GM23248 (cell line): ENCODE data around the gene STK32B. TPM values are rescaled to one million over a fixed set of nuclear protein-coding genes. Genes with fewer than 3 reads are reported as not detected.
"Not testable (repeated sequence)": the region's sequence is repeated elsewhere in the genome, so short reads cannot be mapped to it uniquely, and the experiment has no call there.

Experiments used
- DNase-seq: peaks from one replicate; pipeline ENCODE4 v3.0.0-alpha.2; 2015
- H2AFZ ChIP-seq: fragments of 200-600 bp; sonication (generic); 2 replicates; pipeline ENCODE4 v1.6.1; 2016; ENCODE audit warnings: antibody characterized with exemption
- H3F3A ChIP-seq: fragments of 200-600 bp; sonication (generic); 2 replicates; pipeline ENCODE4 v1.6.1; 2016; ENCODE audit warnings: mild to moderate bottlenecking, antibody characterized with exemption, mixed run types; ENCODE audit not compliant: insufficient read depth
- H3K27ac ChIP-seq: fragments of 200-600 bp; sonication (generic); 2 replicates; pipeline ENCODE4 v1.5.1; 2016; ENCODE audit warnings: mild to moderate bottlenecking
- H3K27me3 ChIP-seq: fragments of 200-600 bp; sonication (generic); replicated peaks from 2 replicates; pipeline ENCODE4 v1.6.1; 2016; ENCODE audit warnings: mild to moderate bottlenecking; ENCODE audit not compliant: insufficient read depth
- H3K36me3 ChIP-seq: fragments of 200-600 bp; sonication (generic); 2 replicates; pipeline ENCODE4 v1.6.1; 2016; ENCODE audit warnings: low read depth, mild to moderate bottlenecking
- H3K4me1 ChIP-seq: fragments of 200-600 bp; sonication (generic); 2 replicates; pipeline ENCODE4 v1.6.1; 2016; ENCODE audit warnings: mild to moderate bottlenecking; ENCODE audit not compliant: insufficient read depth
- H3K4me2 ChIP-seq: fragments of 200-600 bp; sonication (generic); one replicate; pipeline ENCODE4 v1.6.1; 2016; ENCODE audit warnings: mild to moderate bottlenecking; ENCODE audit not compliant: unreplicated experiment
- H3K4me3 ChIP-seq: fragments of 200-600 bp; sonication (generic); 2 replicates; pipeline ENCODE4 v1.5.1; 2016; ENCODE audit warnings: mild to moderate bottlenecking
- H3K79me2 ChIP-seq: fragments of 200-600 bp; sonication (generic); 2 replicates; pipeline ENCODE4 v1.6.1; 2016; ENCODE audit warnings: mild to moderate bottlenecking; ENCODE audit not compliant: insufficient read depth
- H3K9ac ChIP-seq: fragments of 200-600 bp; sonication (generic); 2 replicates; pipeline ENCODE4 v1.6.1; 2016; ENCODE audit warnings: mild to moderate bottlenecking
- H3K9me2 ChIP-seq: fragments of 200-600 bp; sonication (generic); 2 replicates; pipeline ENCODE4 v1.6.1; 2016; ENCODE audit warnings: mixed run types, mild to moderate bottlenecking, moderate library complexity; ENCODE audit not compliant: insufficient read depth
- H3K9me3 ChIP-seq: fragments of 200-600 bp; sonication (generic); one replicate; pipeline ENCODE4 v1.6.1; 2017; ENCODE audit warnings: low read depth
- H4K20me1 ChIP-seq: fragments of 200-600 bp; sonication (generic); 2 replicates; pipeline ENCODE4 v1.6.0; 2016; ENCODE audit not compliant: insufficient read depth
- EZH2 ChIP-seq: fragments of 200-600 bp; sonication (generic); IDR thresholded peaks from 2 replicates; pipeline ENCODE4 v1.6.1; 2018; ENCODE audit warnings: antibody characterized with exemption, mild to moderate bottlenecking; ENCODE audit not compliant: insufficient read depth, poor library complexity, severe bottlenecking
- EZH2phosphoT487 ChIP-seq: fragments of 200-600 bp; sonication (generic); IDR thresholded peaks from 2 replicates; pipeline ENCODE4 v1.6.1; 2018; ENCODE audit warnings: antibody characterized with exemption, moderate library complexity, mild to moderate bottlenecking, low read depth; ENCODE audit not compliant: insufficient read depth
- WGBS, 2 experiments: methylation state at CpG; one replicate each; pipeline ENCODE4 v1.1.6; 2015 to 2017; ENCODE audit warnings: low lambda C conversion rate in 2 of 2, low coverage in 1 of 2; ENCODE audit errors: missing lambda C conversion rate in 2 of 2; 5-methylcytosine and 5-hydroxymethylcytosine counted together
- in situ Hi-C: fragments of 300-500 bp; cut with MboI; formaldehyde crosslinking; loops from 2 replicates; pipeline ENCODE4 v1.15.0; 2020
- polyA plus RNA-seq: library from polyadenylated mRNA; unstranded; fragments of >200 nt; fragmentation: Nextera tagmentation; extraction: Ambion mirVana; gene quantifications from 2 replicates; pipeline ENCODE4 v1.2.1, GENCODE V29; 2016
- total RNA-seq: library from RNA; depleted of rRNA; stranded (reverse); fragments of >200 nt; shearing (Covaris generic); gene quantifications from 2 replicates; pipeline ENCODE4 v1.2.3, GENCODE V29; 2014

Gene STK32B
- total and polyA plus RNA-seq, 2 experiments from 2014 or later = 4.9 to 6.1 TPM

DNA sequence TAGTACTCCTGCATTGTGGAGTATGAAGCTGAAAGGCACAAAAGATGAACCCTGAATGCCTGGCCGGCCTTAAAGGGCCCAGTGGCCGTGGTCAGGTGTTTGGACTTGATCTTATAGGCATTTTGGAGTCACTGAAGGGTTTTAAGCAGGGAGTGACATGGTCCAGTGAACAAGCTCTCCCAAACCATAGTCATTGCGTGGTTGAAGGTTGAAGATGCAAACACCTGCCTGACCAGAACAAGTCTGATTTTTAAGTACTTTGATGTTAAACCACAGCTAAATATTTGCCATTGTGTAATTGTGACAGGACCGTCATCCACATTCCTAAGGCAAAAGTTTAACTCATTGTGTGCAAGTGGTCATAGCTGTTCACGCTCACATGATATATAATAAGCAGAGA, 3.3 kb downstream of the STK32B start:
- WGBS, 2 experiments = 87 to 88% methylated on average over 5 of the region's 5 CpGs
- H3F3A ChIP-seq = 0 out of 2 replicates have a peak, but pooled peaks cover 5% of the 10 kb centered on the region
- in situ Hi-C loops = no loop called here
- H2AFZ ChIP-seq = no peak overlapping the region
- H4K20me1 ChIP-seq = no peaks in the 10 kb centered on the region
- no peak overlapping the region for H3K9ac ChIP-seq
- H3K27ac ChIP-seq = no peak overlapping the region
- no peaks in the 10 kb centered on the region for H3K9me3 ChIP-seq
- no peak for DNase-seq
- H3K4me3 ChIP-seq = no peak overlapping the region
- no peaks in the 10 kb centered on the region for H3K79me2 ChIP-seq
- TF ChIP-seq EZH2phosphoT487 (no peak), EZH2 (no peak)
- H3K27me3 ChIP-seq = no peaks in the 10 kb centered on the region
- no peak overlapping the region for H3K4me2 ChIP-seq
- H3K4me1 ChIP-seq = no peaks in the 10 kb centered on the region
- H3K9me2 ChIP-seq = no peaks in the 10 kb centered on the region
- no peaks in the 10 kb centered on the region for H3K36me3 ChIP-seq

DNA sequence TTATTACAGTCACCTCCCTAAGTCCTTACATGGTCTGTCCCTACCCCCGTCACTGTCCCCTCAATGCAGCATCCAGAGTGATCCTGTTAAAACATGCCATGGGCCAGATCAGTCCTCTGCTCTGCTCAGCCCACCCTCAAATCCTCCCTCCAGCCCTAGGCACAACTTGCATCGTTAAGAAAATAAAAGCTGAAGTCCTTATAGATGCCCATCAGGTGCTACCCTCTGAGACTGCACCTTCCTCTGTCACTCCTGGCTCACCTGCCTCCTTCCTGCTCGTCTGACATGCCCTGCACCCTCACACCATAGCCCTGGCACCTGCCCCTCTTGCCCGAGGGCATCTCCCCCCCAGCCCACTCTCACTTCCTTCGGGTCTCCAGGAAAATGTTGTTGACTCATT, 4.1 kb downstream of the STK32B start:
- H3K79me2 ChIP-seq = no peaks in the 10 kb centered on the region
- H3K4me2 ChIP-seq = no peak overlapping the region
- no peaks in the 10 kb centered on the region for H4K20me1 ChIP-seq
- no peak for DNase-seq
- H3K9me3 ChIP-seq = no peaks in the 10 kb centered on the region
- no peak overlapping the region for H3K9ac ChIP-seq
- H2AFZ ChIP-seq = no peak overlapping the region
- no peaks in the 10 kb centered on the region for H3K9me2 ChIP-seq
- no peaks in the 10 kb centered on the region for H3K36me3 ChIP-seq
- H3K27ac ChIP-seq = no peak overlapping the region
- 0 out of 2 replicates have a peak, but pooled peaks cover 5% of the 10 kb centered on the region for H3F3A ChIP-seq
- 58 to 60% methylated on average over 5 of the region's 5 CpGs for WGBS, 2 experiments
- H3K4me1 ChIP-seq = no peaks in the 10 kb centered on the region
- in situ Hi-C loops = no loop called here
- no peak overlapping the region for H3K4me3 ChIP-seq
- H3K27me3 ChIP-seq = no peaks in the 10 kb centered on the region
- TF ChIP-seq EZH2phosphoT487 (no peak), EZH2 (no peak)

DNA sequence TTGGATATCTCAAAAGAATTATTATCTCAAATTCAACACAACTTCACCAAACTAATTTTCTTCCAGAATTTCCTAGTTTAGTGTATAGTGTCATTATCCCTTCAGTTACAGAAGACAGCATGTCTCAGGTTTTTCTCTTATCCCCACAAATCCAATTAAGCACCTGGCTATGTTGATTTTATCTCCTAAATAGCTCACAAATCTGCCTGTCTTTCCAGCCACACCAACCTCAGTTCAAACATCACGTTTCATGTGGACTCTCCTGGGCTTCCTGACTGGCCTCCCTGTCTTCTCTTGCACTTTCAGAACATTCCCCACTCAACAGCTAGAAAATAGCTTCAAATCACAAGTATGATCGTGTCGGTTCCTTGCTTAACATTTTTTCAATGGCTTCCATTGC, 14.8 kb downstream of the STK32B start:
- no peak overlapping the region for H2AFZ ChIP-seq
- no peak for DNase-seq
- TF ChIP-seq EZH2phosphoT487 = no peak
- TF ChIP-seq EZH2 = no peak
- no peaks in the 10 kb centered on the region for H3K79me2 ChIP-seq
- H3K4me1 ChIP-seq = no peaks in the 10 kb centered on the region
- in situ Hi-C loops = no loop called here
- no peaks in the 10 kb centered on the region for H3K36me3 ChIP-seq
- no peaks in the 10 kb centered on the region for H3K9me3 ChIP-seq
- H3K9me2 ChIP-seq = no peaks in the 10 kb centered on the region
- no peaks in the 10 kb centered on the region for H3K27me3 ChIP-seq
- no peaks in the 10 kb centered on the region for H4K20me1 ChIP-seq
- no peak overlapping the region for H3K4me3 ChIP-seq
- no peak overlapping the region for H3K9ac ChIP-seq
- H3F3A ChIP-seq = no peaks in the 10 kb centered on the region
- no peak overlapping the region for H3K27ac ChIP-seq
- H3K4me2 ChIP-seq = no peak overlapping the region
- 70 to 77% methylated on average over 3 of the region's 3 CpGs for WGBS, 2 experiments

DNA sequence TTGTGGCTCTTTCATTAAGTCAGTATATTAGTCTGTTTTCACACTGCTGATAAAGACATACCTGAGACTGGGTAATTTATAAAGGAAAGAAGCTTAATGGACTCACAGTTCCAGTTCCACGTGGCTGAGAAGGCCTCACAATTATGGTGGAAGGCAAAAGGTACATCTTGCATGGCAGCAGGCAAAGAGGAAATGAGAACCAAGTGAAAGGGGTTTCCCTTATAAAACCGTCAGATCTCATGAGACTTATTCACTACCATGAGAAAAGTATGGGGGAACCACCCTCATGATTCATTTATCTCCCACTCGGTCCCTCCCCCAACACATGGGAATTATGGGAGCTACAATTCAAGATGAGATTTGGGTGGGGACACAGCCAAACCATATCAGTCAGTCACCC, 15.7 kb downstream of the STK32B start:
- 56 to 59% methylated on average over 3 of the region's 3 CpGs for WGBS, 2 experiments
- H3K27ac ChIP-seq, H3K9me2 ChIP-seq, H3K4me2 ChIP-seq, H3K36me3 ChIP-seq, DNase-seq, H3K4me3 ChIP-seq, H2AFZ ChIP-seq, H3K79me2 ChIP-seq, in situ Hi-C loops, H3K4me1 ChIP-seq, H3K9me3 ChIP-seq, H4K20me1 ChIP-seq, H3K9ac ChIP-seq, H3F3A ChIP-seq, H3K27me3 ChIP-seq: not testable (repeated sequence)

DNA sequence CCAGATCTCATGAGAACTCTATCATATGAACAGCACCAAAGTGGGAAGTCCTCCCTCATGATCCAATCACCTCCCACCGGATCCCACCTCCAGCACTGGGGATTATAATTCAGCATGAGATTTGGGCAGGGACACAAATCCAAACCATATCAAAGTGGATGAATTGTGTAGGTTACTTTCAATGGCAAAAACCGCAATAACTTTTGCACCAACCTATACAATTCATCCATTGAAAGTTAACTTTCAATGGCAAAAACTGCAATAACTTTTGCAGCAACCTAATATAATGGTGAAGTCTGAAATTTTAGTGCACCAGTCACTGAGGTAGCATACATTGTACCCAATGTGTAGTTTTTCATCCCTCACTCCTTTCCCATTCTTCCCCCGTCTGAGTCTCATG, 16.6 kb downstream of the STK32B start:
- H3K27me3 ChIP-seq = no peaks in the 10 kb centered on the region
- H3K4me3 ChIP-seq = no peak overlapping the region
- TF ChIP-seq EZH2 (no peak), EZH2phosphoT487 (no peak)
- no peaks in the 10 kb centered on the region for H3K4me1 ChIP-seq
- no peaks in the 10 kb centered on the region for H3K9me2 ChIP-seq
- no peak overlapping the region for H3K27ac ChIP-seq
- H3K4me2 ChIP-seq = no peak overlapping the region
- H3F3A ChIP-seq = no peaks in the 10 kb centered on the region
- in situ Hi-C loops = no loop called here
- no peaks in the 10 kb centered on the region for H3K79me2 ChIP-seq
- no peaks in the 10 kb centered on the region for H3K36me3 ChIP-seq
- no peak for DNase-seq
- WGBS, 2 experiments = 66 to 74% methylated on average over 3 of the region's 3 CpGs
- no peak overlapping the region for H2AFZ ChIP-seq
- no peak overlapping the region for H3K9ac ChIP-seq
- H4K20me1 ChIP-seq = no peaks in the 10 kb centered on the region
- no peaks in the 10 kb centered on the region for H3K9me3 ChIP-seq
